Measurements from ENCODE around the gene NDOR1.

DNA sequence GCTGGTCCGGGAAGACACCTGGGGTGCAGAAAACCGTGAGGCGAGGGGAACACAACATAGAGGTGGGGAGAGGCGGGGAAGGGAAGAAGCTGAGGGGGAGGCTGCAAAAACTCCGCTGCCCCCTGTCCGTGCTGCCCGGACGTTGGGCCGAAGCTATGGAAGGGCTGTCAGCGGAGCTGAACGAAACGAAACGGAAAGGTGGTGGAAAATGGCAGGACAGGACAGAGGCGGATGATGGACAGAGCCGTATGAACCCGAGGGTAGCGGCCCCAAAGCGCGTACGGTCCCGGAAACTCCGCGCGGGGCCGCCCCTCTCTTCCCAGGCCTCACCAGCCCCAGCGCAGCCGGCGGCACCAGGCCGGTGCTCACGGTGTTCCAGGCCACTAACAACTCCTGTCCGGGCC, 17.4 kb upstream of the NDOR1 start:
- TF ChIP-seq POLR2A (IDR thresholded peaks at IDR 0.05) (no peak), EP300 (IDR thresholded peaks at IDR 0.05; ENCODE audit: low read depth) (no peak)
- TF ChIP-seq, protein P1, sequence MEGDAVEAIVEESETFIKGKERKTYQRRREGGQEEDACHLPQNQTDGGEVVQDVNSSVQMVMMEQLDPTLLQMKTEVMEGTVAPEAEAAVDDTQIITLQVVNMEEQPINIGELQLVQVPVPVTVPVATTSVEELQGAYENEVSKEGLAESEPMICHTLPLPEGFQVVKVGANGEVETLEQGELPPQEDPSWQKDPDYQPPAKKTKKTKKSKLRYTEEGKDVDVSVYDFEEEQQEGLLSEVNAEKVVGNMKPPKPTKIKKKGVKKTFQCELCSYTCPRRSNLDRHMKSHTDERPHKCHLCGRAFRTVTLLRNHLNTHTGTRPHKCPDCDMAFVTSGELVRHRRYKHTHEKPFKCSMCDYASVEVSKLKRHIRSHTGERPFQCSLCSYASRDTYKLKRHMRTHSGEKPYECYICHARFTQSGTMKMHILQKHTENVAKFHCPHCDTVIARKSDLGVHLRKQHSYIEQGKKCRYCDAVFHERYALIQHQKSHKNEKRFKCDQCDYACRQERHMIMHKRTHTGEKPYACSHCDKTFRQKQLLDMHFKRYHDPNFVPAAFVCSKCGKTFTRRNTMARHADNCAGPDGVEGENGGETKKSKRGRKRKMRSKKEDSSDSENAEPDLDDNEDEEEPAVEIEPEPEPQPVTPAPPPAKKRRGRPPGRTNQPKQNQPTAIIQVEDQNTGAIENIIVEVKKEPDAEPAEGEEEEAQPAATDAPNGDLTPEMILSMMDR (IDR thresholded peaks at IDR 0.05), result no peak

Data from transverse colon (tissue), 3 donors.